ENCODE measurements around the gene JAZF1.

- TF ChIP-seq CTCF (IDR thresholded peaks at IDR 0.05): no peak
- no peak for TF ChIP-seq POLR2A (IDR thresholded peaks at IDR 0.05)
- no peak for TF ChIP-seq EP300 (IDR thresholded peaks at IDR 0.05)
Observed at GRCh38 chr7:27997188-27997707, 183.3 kb downstream of the JAZF1 start.
